ENCODE measurements around the gene WDR17.

The WDR17 gene

GRCh38 chr4:176065435-176066291 is at the start of gene WDR17:
WDR17 (plus strand) TSS chr4:176065841; CDS start chr4:176111581, 45,740 bp downstream.
- TF ChIP-seq, protein P1, sequence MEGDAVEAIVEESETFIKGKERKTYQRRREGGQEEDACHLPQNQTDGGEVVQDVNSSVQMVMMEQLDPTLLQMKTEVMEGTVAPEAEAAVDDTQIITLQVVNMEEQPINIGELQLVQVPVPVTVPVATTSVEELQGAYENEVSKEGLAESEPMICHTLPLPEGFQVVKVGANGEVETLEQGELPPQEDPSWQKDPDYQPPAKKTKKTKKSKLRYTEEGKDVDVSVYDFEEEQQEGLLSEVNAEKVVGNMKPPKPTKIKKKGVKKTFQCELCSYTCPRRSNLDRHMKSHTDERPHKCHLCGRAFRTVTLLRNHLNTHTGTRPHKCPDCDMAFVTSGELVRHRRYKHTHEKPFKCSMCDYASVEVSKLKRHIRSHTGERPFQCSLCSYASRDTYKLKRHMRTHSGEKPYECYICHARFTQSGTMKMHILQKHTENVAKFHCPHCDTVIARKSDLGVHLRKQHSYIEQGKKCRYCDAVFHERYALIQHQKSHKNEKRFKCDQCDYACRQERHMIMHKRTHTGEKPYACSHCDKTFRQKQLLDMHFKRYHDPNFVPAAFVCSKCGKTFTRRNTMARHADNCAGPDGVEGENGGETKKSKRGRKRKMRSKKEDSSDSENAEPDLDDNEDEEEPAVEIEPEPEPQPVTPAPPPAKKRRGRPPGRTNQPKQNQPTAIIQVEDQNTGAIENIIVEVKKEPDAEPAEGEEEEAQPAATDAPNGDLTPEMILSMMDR (IDR thresholded peaks at IDR 0.05; ENCODE audit: insufficient read depth, low read depth, low read length, missing control alignments) = no peak
- H3K4me3 ChIP-seq (ENCODE audit: low read length) = peak within 1 kb of the TSS; percentile 40
- DNase-seq (ENCODE audit: low read depth) = peak; percentile 74

- DNase-seq (ENCODE audit: low read depth) = no peak
- TF ChIP-seq, protein P1 (IDR thresholded peaks at IDR 0.05; ENCODE audit: insufficient read depth, low read depth, low read length, missing control alignments) = no peak
- H3K4me3 ChIP-seq (ENCODE audit: low read length) = no peak overlapping the region
These were observed 49.0 kb upstream of the WDR17 start for GRCh38 chr4:176016601-176017000.

DNA sequence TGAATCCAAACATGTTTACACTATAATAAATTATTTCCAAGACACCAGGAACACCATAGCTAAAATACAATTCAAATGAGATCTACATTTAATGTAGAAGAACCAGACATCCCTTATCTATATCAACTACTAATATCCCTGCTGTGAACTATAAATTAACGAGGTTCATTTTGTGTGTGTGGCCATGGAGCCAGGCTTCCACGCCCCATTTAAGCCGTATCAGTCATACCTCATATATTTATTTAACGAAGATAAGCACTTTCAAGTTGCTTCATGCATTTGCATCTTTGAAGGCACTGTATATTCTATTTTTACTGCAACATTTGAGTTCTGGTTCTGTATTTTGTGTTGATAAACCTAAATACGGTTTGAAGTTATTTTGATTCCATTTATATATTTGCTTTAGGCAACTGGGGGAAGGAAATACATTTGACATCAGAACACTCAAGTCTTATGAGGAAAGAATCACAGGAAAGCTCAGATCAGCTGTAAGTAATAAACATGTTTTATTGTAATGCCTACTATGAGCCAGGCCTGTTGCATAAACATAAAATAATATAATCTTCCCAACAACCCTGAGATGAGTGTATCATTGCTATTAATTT is 45.1 kb upstream of the WDR17 start:
- TF ChIP-seq, protein P1 (IDR thresholded peaks at IDR 0.05; ENCODE audit: insufficient read depth, low read depth, low read length, missing control alignments) = no peak
- DNase-seq (ENCODE audit: low read depth) = no peak
- H3K4me3 ChIP-seq (ENCODE audit: low read length) = no peak overlapping the region

- H3K4me3 ChIP-seq (ENCODE audit: low read length) = no peak overlapping the region
- DNase-seq (ENCODE audit: low read depth) = no peak
- TF ChIP-seq, protein P1 (IDR thresholded peaks at IDR 0.05; ENCODE audit: insufficient read depth, low read depth, low read length, missing control alignments) = no peak
These were observed 35.2 kb upstream of the WDR17 start for GRCh38 chr4:176030391-176030790.

- H3K4me3 ChIP-seq (ENCODE audit: low read length) = no peak overlapping the region
- DNase-seq (ENCODE audit: low read depth) = peak; percentile 87
- TF ChIP-seq, protein P1 (IDR thresholded peaks at IDR 0.05; ENCODE audit: insufficient read depth, low read depth, low read length, missing control alignments) = no peak
These were observed 33.7 kb upstream of the WDR17 start for GRCh38 chr4:176031922-176032321.

- H3K4me3 ChIP-seq (ENCODE audit: low read length) = no peak overlapping the region
- DNase-seq (ENCODE audit: low read depth) = no peak
- TF ChIP-seq, protein P1 (IDR thresholded peaks at IDR 0.05; ENCODE audit: insufficient read depth, low read depth, low read length, missing control alignments) = no peak
These were observed 33.2 kb upstream of the WDR17 start for GRCh38 chr4:176032454-176032853.

Data from epithelial cell of esophagus (primary cell).